Vagina (tissue), 2 donors: ENCODE data around the gene IQSEC3. TPM values are rescaled to one million over a fixed set of nuclear protein-coding genes. Genes with fewer than 3 reads are reported as not detected.
"Not testable (repeated sequence)": the region's sequence is repeated elsewhere in the genome, so short reads cannot be mapped to it uniquely, and the experiment has no call there.

Experiments
- DNase-seq, 2 donors: peaks; one replicate each; pipeline ENCODE4 v3.0.0-alpha.2; 2017; ENCODE audit errors: extremely low spot score in 2 of 2
- H3K27ac ChIP-seq: fragments of 200-600 bp; sonication (generic); one replicate; pipeline ENCODE4 v1.5.1; 2019
- H3K27me3 ChIP-seq: fragments of 200-600 bp; sonication (generic); one replicate; pipeline ENCODE4 v1.5.1; 2019
- H3K36me3 ChIP-seq, 2 donors: fragments of 200-600 bp; sonication (generic); one replicate each; pipeline ENCODE4 v1.5.1; 2017 to 2019
- H3K4me1 ChIP-seq: fragments of 200-600 bp; sonication (generic); one replicate; pipeline ENCODE4 v1.5.1; 2019
- H3K4me3 ChIP-seq, 2 donors: fragments of 200-600 bp; sonication (generic); 1 replicate in 1 of 2; 2 replicates in 1 of 2; pipeline ENCODE4 v1.5.1; 2016 to 2019
- H3K9me3 ChIP-seq: fragments of 200-600 bp; sonication (generic); one replicate; pipeline ENCODE4 v1.5.1; 2019
- POLR2A ChIP-seq, 2 donors: fragments of 450-650 bp; IDR thresholded peaks; one replicate each; pipeline ENCODE4 v1.6.1; 2017; ENCODE audit warnings: antibody characterized with exemption in 2 of 2, mild to moderate bottlenecking in 2 of 2, moderate library complexity in 2 of 2
- POLR2AphosphoS5 ChIP-seq, 2 donors: sonication (generic); formaldehyde crosslinking; IDR thresholded peaks; one replicate each; pipeline ENCODE4 v1.9.0; 2017; ENCODE audit warnings: antibody characterized with exemption in 2 of 2, mild to moderate bottlenecking in 2 of 2, low read depth in 1 of 2; ENCODE audit not compliant: insufficient read depth in 1 of 2
- intact Hi-C: fragments of 100-400 bp; cut with DNase I; formaldehyde crosslinking; loops from one replicate; pipeline ENCODE4 v1.15.1; 2023
- total RNA-seq: library from RNA; depleted of rRNA; stranded (reverse); fragments of >200 nt; gene quantifications from one replicate; pipeline ENCODE4 v1.2.3, GENCODE V29; 2016
- TF ChIP-seq, protein P1 (sequence below), 3 experiments: fragments of 450-650 bp in 2 of 3; fragments of 200-600 bp in 1 of 3; sonication (generic) in 1 of 3; IDR thresholded peaks; one replicate each; pipeline ENCODE4 v1.5.1; 2017 to 2019; ENCODE audit warnings: antibody characterized with exemption in 3 of 3, mild to moderate bottlenecking in 2 of 3, moderate library complexity in 2 of 3

The IQSEC3 gene
- total RNA-seq, 1 donor from 2014 or later, result 1.7 TPM

- H3K4me3 ChIP-seq, H3K9me3 ChIP-seq, intact Hi-C loops, H3K27ac ChIP-seq, H3K27me3 ChIP-seq, H3K4me1 ChIP-seq, H3K36me3 ChIP-seq: not testable (repeated sequence)
- peak in 1 of 2 donors; percentile 83 for DNase-seq
Measured at GRCh38 chr12:76551-76950, 10.0 kb downstream of the IQSEC3 start.

DNA sequence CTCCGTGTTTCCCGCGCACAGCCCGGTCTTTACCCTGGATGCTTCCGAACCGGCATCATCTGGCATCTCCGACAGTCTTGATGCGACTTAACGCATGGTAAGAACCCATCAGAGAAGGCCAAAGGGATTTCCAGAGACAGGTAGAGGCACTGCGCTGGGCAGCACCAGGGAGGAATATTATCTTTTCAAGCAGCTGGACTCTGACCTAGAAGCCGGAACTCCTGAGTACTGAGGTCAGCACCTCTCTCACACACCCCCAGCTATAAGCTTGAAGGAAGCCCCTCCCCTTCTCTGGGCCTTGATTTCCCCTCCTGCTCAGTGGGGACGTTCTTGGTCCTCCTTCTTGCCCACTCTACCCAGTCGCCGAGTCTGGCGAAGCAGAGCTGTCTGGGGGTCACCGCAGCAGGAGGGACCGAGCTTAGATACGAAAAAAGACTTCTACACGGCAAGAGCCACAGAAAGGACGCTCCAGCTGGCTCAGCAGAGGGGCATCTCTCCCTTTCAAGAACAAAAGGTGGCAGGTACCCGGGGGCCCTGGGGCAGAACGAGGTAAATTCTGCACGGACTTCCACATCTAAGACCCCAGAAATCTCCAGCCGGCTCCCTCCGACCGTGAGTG lies 10.6 kb downstream of the IQSEC3 start:
- H3K36me3 ChIP-seq, intact Hi-C loops, H3K4me1 ChIP-seq, H3K4me3 ChIP-seq, H3K27me3 ChIP-seq, H3K9me3 ChIP-seq, H3K27ac ChIP-seq: not testable (repeated sequence)
- DNase-seq, result peak; percentile 34 to 47

- H3K4me1 ChIP-seq, H3K36me3 ChIP-seq, H3K9me3 ChIP-seq, H3K27me3 ChIP-seq, H3K27ac ChIP-seq, intact Hi-C loops: not testable (repeated sequence)
- H3K4me3 ChIP-seq, result peak overlapping the region in 1 of 2 donors; percentile 38
- DNase-seq, result peak; percentile 10 to 77
Measured at GRCh38 chr12:77769-78383, 11.3 kb downstream of the IQSEC3 start.

- intact Hi-C loops, result no loop called here
- Histone ChIP-seq H3K4me3 (no peak overlapping the region), H3K9me3 (no peaks in the 10 kb centered on the region), H3K36me3 (no peaks in the 10 kb centered on the region), H3K27ac (no peak overlapping the region), H3K27me3 (peaks cover 4% of the 10 kb centered on the region), H3K4me1 (no peaks in the 10 kb centered on the region)
- DNase-seq, result peak; percentile 44 to 93
- TF ChIP-seq POLR2A (IDR thresholded peaks at IDR 0.05) (no peak), POLR2AphosphoS5 (IDR thresholded peaks at IDR 0.05; ENCODE audit: insufficient read depth in 1 of 2, low read depth in 1 of 2) (no peak)
- TF ChIP-seq, protein P1, sequence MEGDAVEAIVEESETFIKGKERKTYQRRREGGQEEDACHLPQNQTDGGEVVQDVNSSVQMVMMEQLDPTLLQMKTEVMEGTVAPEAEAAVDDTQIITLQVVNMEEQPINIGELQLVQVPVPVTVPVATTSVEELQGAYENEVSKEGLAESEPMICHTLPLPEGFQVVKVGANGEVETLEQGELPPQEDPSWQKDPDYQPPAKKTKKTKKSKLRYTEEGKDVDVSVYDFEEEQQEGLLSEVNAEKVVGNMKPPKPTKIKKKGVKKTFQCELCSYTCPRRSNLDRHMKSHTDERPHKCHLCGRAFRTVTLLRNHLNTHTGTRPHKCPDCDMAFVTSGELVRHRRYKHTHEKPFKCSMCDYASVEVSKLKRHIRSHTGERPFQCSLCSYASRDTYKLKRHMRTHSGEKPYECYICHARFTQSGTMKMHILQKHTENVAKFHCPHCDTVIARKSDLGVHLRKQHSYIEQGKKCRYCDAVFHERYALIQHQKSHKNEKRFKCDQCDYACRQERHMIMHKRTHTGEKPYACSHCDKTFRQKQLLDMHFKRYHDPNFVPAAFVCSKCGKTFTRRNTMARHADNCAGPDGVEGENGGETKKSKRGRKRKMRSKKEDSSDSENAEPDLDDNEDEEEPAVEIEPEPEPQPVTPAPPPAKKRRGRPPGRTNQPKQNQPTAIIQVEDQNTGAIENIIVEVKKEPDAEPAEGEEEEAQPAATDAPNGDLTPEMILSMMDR (IDR thresholded peaks at IDR 0.05), result no peak
Measured at GRCh38 chr12:78981-79380, 12.4 kb downstream of the IQSEC3 start.

DNA sequence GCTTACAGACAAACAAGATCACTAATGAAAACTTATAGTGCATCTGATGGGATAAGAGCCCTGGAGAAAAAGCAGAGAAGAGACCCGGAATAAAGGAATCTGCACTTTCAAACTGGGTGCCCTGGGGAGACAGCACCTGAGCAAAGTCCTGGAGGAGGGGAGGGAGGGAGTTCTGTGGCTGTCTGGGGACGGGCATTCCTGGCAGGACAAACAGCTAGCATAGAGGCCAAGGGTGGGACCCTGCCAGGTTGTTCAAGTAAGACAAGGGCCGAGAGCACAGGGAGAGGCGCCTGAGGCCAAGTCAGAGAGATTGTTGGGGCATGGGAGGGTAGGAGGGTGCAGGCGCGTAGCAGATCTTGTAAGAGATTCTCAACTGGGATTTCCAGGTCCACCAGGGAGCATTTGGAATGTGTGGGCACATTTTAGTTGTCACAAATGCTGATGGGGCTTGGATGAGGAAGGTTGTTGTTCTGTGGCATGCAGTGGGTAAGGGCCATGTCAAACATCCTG lies 14.2 kb downstream of the IQSEC3 start:
- DNase-seq, result peak; percentile 65 to 70
- no peaks in the 10 kb centered on the region for H3K36me3 ChIP-seq
- TF ChIP-seq POLR2A (IDR thresholded peaks at IDR 0.05), result no peak
- TF ChIP-seq POLR2AphosphoS5 (IDR thresholded peaks at IDR 0.05; ENCODE audit: insufficient read depth in 1 of 2, low read depth in 1 of 2), result no peak
- TF ChIP-seq, protein P1 (IDR thresholded peaks at IDR 0.05), result no peak

DNA sequence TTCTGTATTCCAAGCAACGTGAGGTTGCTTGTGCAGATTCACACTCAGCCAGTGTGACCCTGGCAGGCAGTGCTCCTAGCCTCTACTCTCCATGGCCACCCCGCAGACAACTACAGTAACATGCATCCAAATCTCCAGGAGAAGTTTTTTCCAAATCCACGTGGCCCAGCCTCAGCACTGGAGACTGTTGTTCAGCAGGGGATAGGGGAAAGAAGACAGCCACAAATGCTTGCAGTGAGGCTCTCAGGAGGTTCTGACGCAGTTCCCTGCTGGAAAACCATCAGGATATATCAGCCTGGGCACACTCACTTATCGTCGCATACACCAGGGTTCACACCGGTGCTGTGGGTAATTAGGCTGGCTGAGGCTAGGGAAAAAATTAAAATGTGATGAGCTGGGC lies 16.2 kb downstream of the IQSEC3 start:
- peak; percentile 67 to 72 for DNase-seq
- no peak overlapping the region for H3K27ac ChIP-seq

More for the DNA sequence above, 14.2 kb downstream of the IQSEC3 start:
- Histone ChIP-seq H3K9me3 (no peaks in the 10 kb centered on the region), H3K4me3 (no peak overlapping the region), H3K27me3 (peaks cover 4% of the 10 kb centered on the region), H3K27ac (no peak overlapping the region), H3K4me1 (no peaks in the 10 kb centered on the region)
- intact Hi-C loops, result no loop called here

More for the DNA sequence above, 16.2 kb downstream of the IQSEC3 start:
- H3K27me3 ChIP-seq, result peaks cover 4% of the 10 kb centered on the region
- no peaks in the 10 kb centered on the region for H3K9me3 ChIP-seq
- intact Hi-C loops, result no loop called here
- H3K36me3 ChIP-seq, result no peaks in the 10 kb centered on the region
- H3K4me3 ChIP-seq, result no peak overlapping the region
- TF ChIP-seq, protein P1 (IDR thresholded peaks at IDR 0.05), result no peak
- TF ChIP-seq POLR2A (IDR thresholded peaks at IDR 0.05) (no peak), POLR2AphosphoS5 (IDR thresholded peaks at IDR 0.05; ENCODE audit: insufficient read depth in 1 of 2, low read depth in 1 of 2) (no peak)
- H3K4me1 ChIP-seq, result no peaks in the 10 kb centered on the region
